Left lung (tissue), 10 donors: ENCODE measurements around the gene RAP1GAP2. TPM values are rescaled to one million over a fixed set of nuclear protein-coding genes. Genes with fewer than 3 reads are reported as not detected.

Source experiments
- ATAC-seq: fragments of 200-7000 bp; cut with Tn5 transposase; one replicate; pipeline ENCODE4 v1.9.1; 2020; ENCODE audit warnings: moderate library complexity
- DNase-seq, 4 donors: peaks; one replicate each; pipeline ENCODE4 v3.0.0-alpha.2; 2013 to 2020
- H3K27ac ChIP-seq, 2 donors: fragments of 200-600 bp; sonication (generic) in 1 of 2; one replicate each; pipeline versions ENCODE4 v1.5.0 to v1.8.0; 2020 to 2021
- H3K27me3 ChIP-seq, 2 donors: fragments of 200-600 bp; sonication (generic) in 1 of 2; one replicate each; pipeline versions ENCODE4 v1.5.0 to v1.8.0; 2020 to 2021
- H3K36me3 ChIP-seq, 2 donors: fragments of 200-600 bp; sonication (generic) in 1 of 2; one replicate each; pipeline versions ENCODE4 v1.5.0 to v1.8.0; 2020 to 2021
- H3K4me1 ChIP-seq, 2 donors: fragments of 200-600 bp; one replicate each; pipeline ENCODE4 v1.8.0; 2021
- H3K4me3 ChIP-seq, 2 donors: fragments of 200-600 bp; sonication (generic) in 1 of 2; one replicate each; pipeline versions ENCODE4 v1.5.0 to v1.8.0; 2020 to 2021; ENCODE audit warnings: mild to moderate bottlenecking in 1 of 2
- H3K9me3 ChIP-seq, 2 donors: fragments of 200-600 bp; sonication (generic) in 1 of 2; one replicate each; pipeline versions ENCODE4 v1.5.0 to v1.8.0; 2020 to 2021
- intact Hi-C, 2 donors: fragments of 100-400 bp; cut with DNase I; formaldehyde crosslinking; loops; one replicate each; pipeline versions ENCODE4 v1.11.2 to v1.14.2; 2022
- polyA plus RNA-seq, 6 donors: library from polyadenylated mRNA; unstranded; fragments of 120-200 nt; gene quantifications; one replicate each; pipeline ENCODE4 v1.2.1, GENCODE V29; 2013; ENCODE audit not compliant: insufficient read length in 6 of 6
- total RNA-seq, 2 donors: library from RNA; stranded (reverse); fragmentation: NEBNext Ultra II Directional; extraction: Animal tissue kit (Norgen Biotek cat#: 25700); gene quantifications; one replicate each; pipeline ENCODE4 v1.2.1, GENCODE V29; 2021
- TF ChIP-seq, protein P1 (sequence below), 2 donors: fragments of 200-600 bp; sonication (generic) in 1 of 2; IDR thresholded peaks; one replicate each; pipeline versions ENCODE4 v1.5.0 to v1.8.0; 2021; ENCODE audit warnings: antibody characterized with exemption in 2 of 2
- donor health status: DM: no; HTN: yes; CAD: no.
- donor health status: DM: no; HTN: no; CAD: no.

The RAP1GAP2 gene
- total and polyA plus RNA-seq, 8 donors = 8.0 to 14.5 (median 9.7) TPM

DNA sequence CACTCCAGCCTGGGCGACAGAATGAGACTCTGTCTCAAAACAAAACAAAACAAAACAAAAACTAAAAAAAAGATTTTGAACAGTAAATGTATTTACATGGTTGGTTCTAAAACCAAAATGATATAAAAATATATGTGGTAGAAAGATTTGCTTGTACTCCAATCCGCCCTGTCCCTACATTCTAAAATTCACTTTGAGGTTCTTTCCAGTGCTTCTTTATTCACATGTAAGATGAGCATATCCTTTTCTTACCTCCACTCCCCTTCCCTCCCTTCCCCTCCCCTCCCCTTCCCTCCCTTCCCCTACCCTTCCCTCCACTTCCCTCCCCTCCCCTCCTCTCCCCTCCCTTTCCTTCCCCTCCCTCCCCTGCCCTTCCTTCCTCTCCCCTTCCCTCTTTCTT lies 34.4 kb downstream of the RAP1GAP2 start:
- intact Hi-C loops = no loop called here
- peaks cover 0 to 37% of the 10 kb centered on the region in 2 donors for H3K27me3 ChIP-seq
- H3K36me3 ChIP-seq = no peaks in the 10 kb centered on the region
- ATAC-seq (no peak), DNase-seq (no peak)
- H3K9me3 ChIP-seq = no peaks in the 10 kb centered on the region
- TF ChIP-seq, protein P1, sequence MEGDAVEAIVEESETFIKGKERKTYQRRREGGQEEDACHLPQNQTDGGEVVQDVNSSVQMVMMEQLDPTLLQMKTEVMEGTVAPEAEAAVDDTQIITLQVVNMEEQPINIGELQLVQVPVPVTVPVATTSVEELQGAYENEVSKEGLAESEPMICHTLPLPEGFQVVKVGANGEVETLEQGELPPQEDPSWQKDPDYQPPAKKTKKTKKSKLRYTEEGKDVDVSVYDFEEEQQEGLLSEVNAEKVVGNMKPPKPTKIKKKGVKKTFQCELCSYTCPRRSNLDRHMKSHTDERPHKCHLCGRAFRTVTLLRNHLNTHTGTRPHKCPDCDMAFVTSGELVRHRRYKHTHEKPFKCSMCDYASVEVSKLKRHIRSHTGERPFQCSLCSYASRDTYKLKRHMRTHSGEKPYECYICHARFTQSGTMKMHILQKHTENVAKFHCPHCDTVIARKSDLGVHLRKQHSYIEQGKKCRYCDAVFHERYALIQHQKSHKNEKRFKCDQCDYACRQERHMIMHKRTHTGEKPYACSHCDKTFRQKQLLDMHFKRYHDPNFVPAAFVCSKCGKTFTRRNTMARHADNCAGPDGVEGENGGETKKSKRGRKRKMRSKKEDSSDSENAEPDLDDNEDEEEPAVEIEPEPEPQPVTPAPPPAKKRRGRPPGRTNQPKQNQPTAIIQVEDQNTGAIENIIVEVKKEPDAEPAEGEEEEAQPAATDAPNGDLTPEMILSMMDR (IDR thresholded peaks at IDR 0.05) = no peak
- peaks cover 0 to 10% of the 10 kb centered on the region in 2 donors for H3K4me1 ChIP-seq
- H3K27ac ChIP-seq = no peak overlapping the region
- no peak overlapping the region for H3K4me3 ChIP-seq

DNA sequence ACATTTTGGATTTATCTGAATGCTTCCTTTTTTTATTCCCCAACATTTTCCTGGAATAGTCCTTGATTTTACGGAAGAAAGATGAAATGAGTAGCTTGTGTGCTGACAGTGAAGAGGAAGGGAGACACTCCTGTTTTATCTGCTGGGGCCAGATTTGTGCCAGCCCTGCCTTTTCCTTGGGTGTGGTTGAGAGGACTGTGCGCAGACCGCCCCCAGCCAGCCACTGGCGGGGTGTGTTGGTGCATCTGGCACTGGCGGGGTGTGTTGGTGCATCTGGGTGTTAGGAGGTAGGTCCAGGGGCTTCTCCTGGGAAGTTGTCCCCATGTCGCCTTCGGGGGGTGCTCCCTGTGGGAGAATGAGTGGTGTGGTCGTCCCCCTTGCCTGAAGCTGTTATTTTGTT lies 39.5 kb downstream of the RAP1GAP2 start:
- H3K4me3 ChIP-seq = no peak overlapping the region
- TF ChIP-seq, protein P1 (IDR thresholded peaks at IDR 0.05) = no peak
- intact Hi-C loops = no loop called here

DNA sequence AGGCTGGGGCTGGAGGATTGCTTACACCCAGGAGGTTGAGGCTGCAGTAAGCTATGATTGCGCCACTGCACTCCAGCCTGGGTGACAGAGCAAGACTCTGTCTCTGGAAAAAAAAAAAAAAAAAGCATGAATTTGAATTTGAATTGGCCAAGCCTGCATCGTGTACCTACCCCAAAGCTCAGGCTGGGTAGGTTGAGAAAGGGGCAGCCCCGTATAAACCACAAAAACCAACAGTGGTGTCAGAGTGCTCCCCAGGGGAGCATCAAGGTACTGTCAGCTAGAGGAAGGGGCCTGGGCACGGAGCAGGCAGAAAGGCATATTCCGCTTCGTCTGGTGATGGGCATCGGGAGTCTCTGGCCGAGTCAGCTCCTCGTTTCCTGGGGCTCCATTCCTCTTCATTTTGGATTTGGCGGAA lies 40.9 kb downstream of the RAP1GAP2 start:
- Histone ChIP-seq H3K4me3 (no peak overlapping the region), H3K36me3 (peaks cover 0 to 5% of the 10 kb centered on the region in 2 donors), H3K27ac (no peak overlapping the region), H3K27me3 (peaks cover 0 to 29% of the 10 kb centered on the region in 2 donors), H3K4me1 (no peaks in the 10 kb centered on the region), H3K9me3 (no peaks in the 10 kb centered on the region)
- TF ChIP-seq, protein P1 (IDR thresholded peaks at IDR 0.05) = no peak
- intact Hi-C loops = no loop called here
- no peak for DNase-seq
- no peak for ATAC-seq

More for the DNA sequence above, 39.5 kb downstream of the RAP1GAP2 start:
- H3K36me3 ChIP-seq = peaks cover 0 to 5% of the 10 kb centered on the region in 2 donors
- no peak overlapping the region for H3K27ac ChIP-seq
- ATAC-seq (no peak), DNase-seq (no peak)
- H3K4me1 ChIP-seq = no peaks in the 10 kb centered on the region
- H3K9me3 ChIP-seq = no peaks in the 10 kb centered on the region
- peaks cover 0 to 23% of the 10 kb centered on the region in 2 donors for H3K27me3 ChIP-seq

DNA sequence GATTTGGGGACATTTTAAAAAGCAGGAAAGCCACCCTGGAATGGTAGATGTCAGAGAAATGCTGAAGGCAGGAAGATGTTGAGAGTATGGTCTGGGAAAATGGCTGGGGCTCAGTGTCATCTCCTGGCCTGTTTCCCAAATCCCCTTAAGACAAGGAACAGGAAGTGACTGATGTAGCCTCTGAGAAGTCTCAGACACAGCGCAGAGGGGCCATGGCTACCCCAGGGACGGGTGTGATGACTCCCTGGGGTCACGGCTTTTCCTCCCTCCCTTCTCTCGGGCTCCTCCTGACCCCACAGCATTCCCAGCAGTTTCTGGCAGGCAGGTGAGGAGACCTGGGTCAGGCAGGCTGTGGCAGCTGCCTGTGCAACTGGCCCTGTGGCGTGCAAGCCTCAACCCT lies 45.4 kb downstream of the RAP1GAP2 start:
- intact Hi-C loops = no loop called here
- H3K9me3 ChIP-seq = no peaks in the 10 kb centered on the region
- H3K27ac ChIP-seq = no peak overlapping the region
- no peak overlapping the region for H3K4me3 ChIP-seq
- ATAC-seq (no peak), DNase-seq (no peak)
- peaks cover 0 to 3% of the 10 kb centered on the region in 2 donors for H3K36me3 ChIP-seq
- peaks cover 0 to 35% of the 10 kb centered on the region in 2 donors for H3K27me3 ChIP-seq
- TF ChIP-seq, protein P1 (IDR thresholded peaks at IDR 0.05) = no peak
- no peaks in the 10 kb centered on the region for H3K4me1 ChIP-seq

DNA sequence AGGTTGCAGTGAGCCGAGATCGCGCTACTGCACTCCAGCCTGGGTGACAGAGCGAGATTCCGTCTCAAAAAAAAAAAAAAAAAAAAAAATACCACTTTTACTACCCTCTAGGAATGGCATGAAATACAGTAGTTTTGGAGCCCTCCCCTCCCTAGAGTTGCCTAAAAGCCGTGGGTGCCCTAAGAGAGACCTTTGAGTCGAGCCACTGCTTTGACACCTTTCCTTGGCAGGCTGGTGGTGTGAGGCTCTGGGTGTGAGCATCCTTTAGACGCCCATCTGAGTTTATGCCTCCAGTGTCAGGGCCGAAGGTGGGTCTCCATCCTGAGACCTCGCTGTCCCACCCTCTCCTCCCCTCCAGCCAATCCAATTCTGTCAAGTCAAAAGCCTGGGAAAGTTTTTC lies 46.2 kb downstream of the RAP1GAP2 start:
- no peaks in the 10 kb centered on the region for H3K9me3 ChIP-seq
- no peaks in the 10 kb centered on the region for H3K36me3 ChIP-seq
- H3K4me3 ChIP-seq = no peak overlapping the region
- ATAC-seq (no peak), DNase-seq (no peak)
- H3K27me3 ChIP-seq = peaks cover 0 to 35% of the 10 kb centered on the region in 2 donors
- no peak overlapping the region for H3K27ac ChIP-seq
- peaks cover 0 to 1% of the 10 kb centered on the region in 2 donors for H3K4me1 ChIP-seq
- intact Hi-C loops = no loop called here
- TF ChIP-seq, protein P1 (IDR thresholded peaks at IDR 0.05) = no peak
